Astrocyte (in vitro differentiated cells and primary cell): ENCODE results near the gene PLCH1. TPM values are rescaled to one million over a fixed set of nuclear protein-coding genes. Genes with fewer than 3 reads are reported as not detected.

Source experiments
- DNase-seq: peaks from one replicate; pipeline ENCODE4 v3.0.0-alpha.2; 2010; ENCODE audit warnings: low read depth
- FAIRE-seq: peaks from 2 replicates; lab custom pipeline; 2011; peaks lifted over from hg19 to GRCh38; lab: Jason Lieb, UNC
- H2AFZ ChIP-seq: 2 replicates; pipeline ENCODE4 v1.6.0; 2012; ENCODE audit warnings: low read depth, low read length, inconsistent platforms
- H3K27ac ChIP-seq: 2 replicates; pipeline ENCODE4 v1.5.1; 2011; ENCODE audit warnings: low read depth, low read length, inconsistent platforms
- H3K27me3 ChIP-seq: 2 replicates; pipeline ENCODE4 v1.6.0; 2011; ENCODE audit warnings: low read length, inconsistent platforms; ENCODE audit not compliant: insufficient read depth
- H3K36me3 ChIP-seq: 2 replicates; pipeline ENCODE4 v1.5.1; 2011; ENCODE audit warnings: low read length, inconsistent platforms; ENCODE audit not compliant: insufficient read depth
- H3K4me1 ChIP-seq: 2 replicates; pipeline ENCODE4 v1.5.1; 2011; ENCODE audit warnings: low read length, inconsistent platforms; ENCODE audit not compliant: insufficient read depth
- H3K4me2 ChIP-seq: 2 replicates; pipeline ENCODE4 v1.6.0; 2012; ENCODE audit warnings: low read length, inconsistent platforms
- H3K4me3 ChIP-seq: 2 replicates; pipeline ENCODE4 v1.5.1; 2011; ENCODE audit warnings: low read depth, mild to moderate bottlenecking, low read length, inconsistent platforms; ENCODE audit not compliant: insufficient read depth
- H3K79me2 ChIP-seq: 2 replicates; pipeline ENCODE4 v1.6.0; 2012; ENCODE audit warnings: mild to moderate bottlenecking, low read length, inconsistent platforms; ENCODE audit not compliant: insufficient read depth
- H3K9ac ChIP-seq: 2 replicates; pipeline ENCODE4 v1.6.0; 2012; ENCODE audit warnings: mild to moderate bottlenecking, low read length, inconsistent platforms
- H3K9me3 ChIP-seq: 2 replicates; pipeline ENCODE4 v1.5.1; 2012; ENCODE audit warnings: low read depth, mild to moderate bottlenecking, low read length, inconsistent platforms; ENCODE audit not compliant: insufficient read depth
- H4K20me1 ChIP-seq: 2 replicates; pipeline ENCODE4 v1.6.0; 2012; ENCODE audit warnings: low read length, inconsistent platforms; ENCODE audit not compliant: insufficient read depth
- H3K27ac Mint-ChIP-seq: one replicate; pipeline ENCODE4 v1.8.0; 2021; ENCODE audit warnings: mild to moderate bottlenecking, mixed read lengths; ENCODE audit not compliant: unreplicated experiment
- H3K27me3 Mint-ChIP-seq: one replicate; pipeline ENCODE4 v1.8.0; 2021; ENCODE audit warnings: low read depth, mixed read lengths; ENCODE audit not compliant: unreplicated experiment
- H3K36me3 Mint-ChIP-seq: one replicate; pipeline ENCODE4 v1.8.0; 2021; ENCODE audit warnings: low read depth, mixed read lengths; ENCODE audit not compliant: unreplicated experiment
- H3K4me1 Mint-ChIP-seq: one replicate; pipeline ENCODE4 v1.8.0; 2021; ENCODE audit warnings: low read depth, mixed read lengths; ENCODE audit not compliant: unreplicated experiment
- H3K4me3 Mint-ChIP-seq: one replicate; pipeline ENCODE4 v1.8.0; 2021; ENCODE audit warnings: mild to moderate bottlenecking, moderate library complexity, mixed read lengths; ENCODE audit not compliant: unreplicated experiment
- H3K9me3 Mint-ChIP-seq: one replicate; pipeline ENCODE4 v1.8.0; 2021; ENCODE audit warnings: mild to moderate bottlenecking, mixed read lengths; ENCODE audit not compliant: unreplicated experiment
- EZH2 ChIP-seq: IDR thresholded peaks from 2 replicates; pipeline ENCODE4 v1.6.1; 2012; ENCODE audit warnings: mild to moderate bottlenecking, low read length, inconsistent platforms; ENCODE audit not compliant: insufficient read depth
- total RNA-seq: library from RNA; stranded (reverse); gene quantifications from 2 replicates; pipeline ENCODE4 v1.2.1, GENCODE V29; 2021
- TF ChIP-seq, protein P1 (sequence below): IDR thresholded peaks from 2 replicates; pipeline ENCODE4 v1.5.1; 2011; ENCODE audit warnings: low read depth, mild to moderate bottlenecking, inconsistent platforms, low read length, moderate library complexity; ENCODE audit not compliant: insufficient read depth

The PLCH1 gene
- total RNA-seq, 1 donor from 2014 or later, result 1.2 TPM

DNA sequence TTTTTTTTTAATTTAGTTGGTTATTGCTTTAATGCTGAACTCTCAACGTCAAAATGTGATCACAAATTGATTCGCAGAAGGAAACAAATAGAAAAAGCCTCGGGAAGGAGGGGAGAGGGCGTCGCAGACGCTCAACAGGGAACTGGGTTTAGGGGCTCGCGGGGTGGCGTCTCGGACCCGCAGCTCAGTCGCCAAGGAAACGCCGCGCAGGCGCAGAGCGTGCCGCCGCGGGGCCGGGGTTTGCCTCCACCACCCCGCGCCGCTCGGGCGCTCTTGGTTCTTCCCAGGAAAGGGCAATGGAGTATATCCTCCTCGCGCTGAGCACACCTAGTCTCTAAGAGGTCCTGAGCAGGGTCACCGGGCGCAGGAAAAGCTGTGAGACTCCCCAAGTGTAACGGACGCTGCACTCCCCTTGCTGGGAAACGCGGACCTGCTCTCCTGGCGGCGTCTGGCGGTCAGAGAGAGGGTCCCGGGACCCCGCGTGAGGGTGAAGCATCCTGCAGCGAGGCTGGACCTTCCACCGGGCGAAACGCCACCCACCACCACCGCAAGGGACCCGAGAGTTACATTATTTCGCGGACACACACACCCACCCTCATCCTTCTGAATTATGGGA is 753 bp downstream of the PLCH1 start:
- H3K4me1 ChIP-seq, result peaks cover 14% of the 10 kb centered on the region
- FAIRE-seq (no peak), DNase-seq (no peak)
- H3K9ac ChIP-seq, result peak overlapping the region; percentile 61
- H3K4me2 ChIP-seq, result peak overlapping the region; percentile 96
- H2AFZ ChIP-seq, result peak overlapping the region; percentile 96
- Mint-ChIP-seq H3K4me1 (peaks cover 6% of the 10 kb centered on the region), H3K4me3 (peak overlapping the region; percentile 93), H3K27ac (no peak overlapping the region), H3K27me3 (peaks cover 15% of the 10 kb centered on the region), H3K9me3 (no peaks in the 10 kb centered on the region), H3K36me3 (no peaks in the 10 kb centered on the region)
- no peaks in the 10 kb centered on the region for H3K79me2 ChIP-seq
- H3K4me3 ChIP-seq, result peak overlapping the region; percentile 65
- no peaks in the 10 kb centered on the region for H3K36me3 ChIP-seq
- H3K27ac ChIP-seq, result no peak overlapping the region
- H3K9me3 ChIP-seq, result no peaks in the 10 kb centered on the region
- H3K27me3 ChIP-seq, result peaks cover 32% of the 10 kb centered on the region
- no peaks in the 10 kb centered on the region for H4K20me1 ChIP-seq
- TF ChIP-seq, protein P1, sequence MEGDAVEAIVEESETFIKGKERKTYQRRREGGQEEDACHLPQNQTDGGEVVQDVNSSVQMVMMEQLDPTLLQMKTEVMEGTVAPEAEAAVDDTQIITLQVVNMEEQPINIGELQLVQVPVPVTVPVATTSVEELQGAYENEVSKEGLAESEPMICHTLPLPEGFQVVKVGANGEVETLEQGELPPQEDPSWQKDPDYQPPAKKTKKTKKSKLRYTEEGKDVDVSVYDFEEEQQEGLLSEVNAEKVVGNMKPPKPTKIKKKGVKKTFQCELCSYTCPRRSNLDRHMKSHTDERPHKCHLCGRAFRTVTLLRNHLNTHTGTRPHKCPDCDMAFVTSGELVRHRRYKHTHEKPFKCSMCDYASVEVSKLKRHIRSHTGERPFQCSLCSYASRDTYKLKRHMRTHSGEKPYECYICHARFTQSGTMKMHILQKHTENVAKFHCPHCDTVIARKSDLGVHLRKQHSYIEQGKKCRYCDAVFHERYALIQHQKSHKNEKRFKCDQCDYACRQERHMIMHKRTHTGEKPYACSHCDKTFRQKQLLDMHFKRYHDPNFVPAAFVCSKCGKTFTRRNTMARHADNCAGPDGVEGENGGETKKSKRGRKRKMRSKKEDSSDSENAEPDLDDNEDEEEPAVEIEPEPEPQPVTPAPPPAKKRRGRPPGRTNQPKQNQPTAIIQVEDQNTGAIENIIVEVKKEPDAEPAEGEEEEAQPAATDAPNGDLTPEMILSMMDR, result no peak
- TF ChIP-seq EZH2, result no peak

DNA sequence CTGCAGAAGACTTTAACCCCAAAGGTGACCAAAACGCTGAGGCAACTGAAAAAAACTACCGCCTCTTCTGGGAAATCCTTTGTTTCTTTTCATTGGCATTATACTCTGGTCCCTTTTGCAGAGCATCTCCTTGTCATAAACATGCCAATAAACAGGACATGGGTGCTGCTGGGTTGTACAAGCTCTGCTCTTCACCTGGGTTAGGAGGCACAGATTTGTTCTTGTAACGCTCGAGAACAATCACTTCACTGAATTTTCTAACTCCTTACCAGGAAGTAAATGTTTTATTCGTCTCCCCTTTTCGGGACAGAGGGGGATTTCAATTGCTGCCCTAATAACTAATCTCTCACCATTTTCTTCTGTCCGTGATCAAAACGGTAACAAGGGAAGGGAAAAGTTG is 1.3 kb downstream of the PLCH1 start:
- no peak overlapping the region for H3K27ac ChIP-seq

More for the DNA sequence above, 1.3 kb downstream of the PLCH1 start:
- Histone ChIP-seq H3K9ac (peak overlapping the region; percentile 61), H3K36me3 (no peaks in the 10 kb centered on the region), H3K4me2 (peak overlapping the region; percentile 96), H3K4me3 (peak overlapping the region; percentile 65), H2AFZ (peak overlapping the region; percentile 96), H3K27me3 (peaks cover 32% of the 10 kb centered on the region), H3K79me2 (no peaks in the 10 kb centered on the region), H3K4me1 (peaks cover 9% of the 10 kb centered on the region), H4K20me1 (no peaks in the 10 kb centered on the region), H3K9me3 (no peaks in the 10 kb centered on the region)
- no peak for FAIRE-seq
- peaks cover 15% of the 10 kb centered on the region for H3K27me3 Mint-ChIP-seq
- TF ChIP-seq EZH2, result no peak
- TF ChIP-seq, protein P1, result no peak
- no peaks in the 10 kb centered on the region for H3K36me3 Mint-ChIP-seq
- peaks cover 2% of the 10 kb centered on the region for H3K4me1 Mint-ChIP-seq
- peak overlapping the region; percentile 93 for H3K4me3 Mint-ChIP-seq
- H3K27ac Mint-ChIP-seq, result no peak overlapping the region
- no peak for DNase-seq
- no peaks in the 10 kb centered on the region for H3K9me3 Mint-ChIP-seq
